Measurements from ENCODE around the gene EIF2S3.
"Not testable (repeated sequence)": the region's sequence is repeated elsewhere in the genome, so short reads cannot be mapped to it uniquely, and the experiment has no call there.

Gene EIF2S3

DNA sequence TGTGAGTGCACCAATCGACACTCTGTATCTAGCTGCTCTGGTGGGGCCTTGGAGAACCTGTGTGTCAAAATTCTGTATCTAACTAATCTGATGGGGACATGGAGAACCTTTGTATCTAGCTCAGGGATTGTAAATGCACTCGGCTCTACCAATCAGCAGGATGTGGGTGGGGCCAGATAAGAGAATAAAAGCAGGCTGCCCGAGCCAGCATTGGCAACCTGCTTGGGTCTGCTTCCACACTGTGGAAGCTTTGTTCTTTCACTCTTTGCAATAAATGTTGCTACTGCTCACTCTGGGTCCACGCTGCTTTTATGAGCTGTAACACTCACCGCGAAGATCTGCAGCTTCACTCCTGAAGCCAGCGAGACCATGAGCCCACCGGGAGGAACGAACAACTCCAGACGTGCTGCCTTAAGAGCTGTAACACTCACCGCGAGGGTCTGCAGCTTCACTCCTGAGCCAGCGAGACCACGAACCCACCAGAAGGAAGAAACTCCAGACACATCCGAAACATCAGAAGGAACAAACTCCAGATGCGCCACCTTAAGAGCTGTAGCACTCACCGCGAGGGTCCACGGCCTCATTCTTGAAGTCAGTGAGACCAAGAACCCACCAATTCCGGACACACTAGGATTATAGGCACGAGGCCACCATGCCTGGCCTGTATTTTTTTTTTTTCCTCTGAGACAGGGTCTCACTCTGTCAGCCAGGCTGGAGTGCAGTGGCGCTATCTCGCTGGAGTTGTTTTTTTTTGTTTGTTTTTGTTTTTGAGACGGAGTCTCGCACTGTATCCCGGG is 4.0 kb upstream of the EIF2S3 start:
- DNase-seq: not testable (repeated sequence)

GRCh38 chrX:24055043-24055356 is 244 bp downstream of the EIF2S3 start:
- DNase-seq: no peak

DNA sequence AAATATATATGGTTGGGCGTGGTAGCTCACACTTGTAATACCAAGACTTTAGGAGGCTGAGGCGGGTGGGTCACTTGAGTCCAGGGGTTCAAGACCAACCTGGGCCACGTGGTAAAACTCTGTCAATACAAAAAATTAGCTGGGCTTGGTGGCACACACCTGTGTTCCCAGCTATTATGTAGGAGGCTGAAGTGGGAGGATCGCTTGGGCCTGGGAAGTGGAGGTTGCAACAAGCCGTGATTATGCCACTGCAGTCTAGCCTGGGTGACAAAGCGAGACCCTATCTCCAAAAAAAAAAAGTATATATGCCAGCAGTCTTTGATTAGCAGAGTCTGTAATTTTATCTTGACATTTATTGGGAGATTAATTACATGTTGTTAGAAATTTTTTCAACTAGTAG is 8.7 kb downstream of the EIF2S3 start:
- no peak for DNase-seq

DNA sequence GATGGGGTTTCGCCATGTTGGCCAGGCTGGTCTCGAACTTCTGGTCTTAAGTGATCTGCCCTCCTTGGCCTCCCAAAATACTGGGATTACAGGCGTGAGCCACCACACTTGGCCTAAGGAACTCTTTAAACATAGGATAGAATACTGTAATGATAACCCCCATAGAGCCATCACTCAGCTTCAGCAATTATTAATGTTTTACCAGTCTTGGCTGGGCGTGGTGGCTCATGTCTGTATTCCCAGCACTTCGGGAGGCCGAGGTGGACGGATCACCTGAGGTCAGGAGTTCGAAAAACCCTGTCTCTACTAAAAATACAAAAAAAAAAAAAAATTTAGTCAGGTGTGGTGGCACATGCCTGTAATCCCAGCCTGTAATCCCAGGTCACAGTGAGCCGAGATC is 15.1 kb downstream of the EIF2S3 start:
- no peak for DNase-seq

DNA sequence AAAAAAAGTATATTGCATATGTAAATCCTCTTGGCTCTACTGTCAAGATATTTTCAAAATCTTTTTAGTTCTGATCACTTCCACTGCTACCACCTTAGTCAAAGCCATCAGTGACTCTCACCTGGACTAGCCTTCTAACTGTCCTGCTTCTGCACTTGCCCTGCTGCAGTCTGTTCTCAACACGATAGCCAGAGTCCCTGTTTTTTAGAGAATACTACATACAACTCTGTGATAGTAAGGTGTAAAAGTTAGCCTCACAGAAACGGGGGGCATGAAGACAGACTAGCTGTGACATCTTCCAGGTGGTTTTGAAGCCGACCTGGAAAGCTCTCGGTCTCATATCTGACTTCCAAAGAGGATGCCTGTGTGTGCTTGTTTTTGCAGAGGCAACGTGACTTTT is 24.7 kb downstream of the EIF2S3 start:
- no peak for DNase-seq

DNA sequence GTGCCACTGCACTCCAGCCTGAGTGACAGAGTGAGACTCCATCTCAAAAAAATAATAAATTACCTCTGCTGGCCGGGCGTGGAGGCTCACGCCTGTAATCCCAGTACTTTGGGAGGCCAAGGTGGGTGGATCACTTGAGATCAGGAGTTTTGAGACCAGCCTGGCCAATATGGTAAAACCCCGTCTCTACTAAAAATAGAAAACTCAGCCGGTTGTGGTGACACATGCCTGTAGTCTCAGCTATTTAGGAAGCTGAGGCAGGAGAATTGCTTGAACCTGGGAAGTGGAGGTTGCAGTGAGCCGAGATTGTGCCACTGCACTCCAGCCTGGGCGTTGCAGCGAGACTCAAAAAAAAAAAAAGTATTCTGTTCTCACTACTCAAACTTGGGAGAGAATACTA is 25.5 kb downstream of the EIF2S3 start:
- DNase-seq: not testable (repeated sequence)

DNA sequence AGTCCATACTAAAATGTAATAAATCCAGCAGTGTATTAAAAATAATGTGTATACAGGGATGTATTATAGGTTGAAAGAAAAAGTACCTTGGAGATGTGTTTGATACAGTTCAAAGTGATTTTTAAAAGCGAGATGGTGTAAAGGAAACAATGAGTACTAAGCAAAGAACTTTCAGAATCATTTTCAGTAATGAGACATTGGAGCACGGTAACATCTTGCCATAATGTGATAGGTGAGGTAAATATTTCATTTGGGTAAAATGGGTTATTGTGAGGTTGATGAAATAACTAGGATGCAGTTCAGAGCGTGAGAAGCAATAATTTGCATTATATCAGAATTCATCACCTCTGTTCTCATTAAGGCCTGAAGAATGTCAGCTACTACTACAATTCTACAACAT is 25.9 kb downstream of the EIF2S3 start:
- DNase-seq: no peak

DNA sequence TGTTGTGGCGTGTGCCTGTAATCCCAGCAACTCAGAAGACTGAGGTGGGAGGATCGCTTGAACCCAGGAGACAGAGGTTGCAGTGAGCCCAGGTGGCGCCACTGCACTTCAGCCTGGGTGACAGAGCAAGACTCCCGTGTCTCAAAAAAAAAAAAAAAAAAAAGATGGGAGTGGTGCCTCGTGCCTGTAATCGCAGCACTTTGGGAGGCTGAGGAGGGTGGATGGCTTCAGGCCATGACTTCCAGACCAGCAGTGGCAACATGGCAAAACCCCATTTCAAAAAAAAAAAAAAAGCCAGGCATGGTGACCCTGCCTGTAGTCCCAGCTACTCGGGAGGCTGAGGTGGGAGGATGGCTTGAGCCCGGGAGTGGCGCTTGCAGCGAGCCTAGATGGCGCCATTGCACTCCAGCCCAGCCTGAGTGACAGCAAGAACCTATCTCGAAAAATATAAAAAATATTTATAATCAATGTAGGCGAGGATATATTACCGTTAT is 27.0 kb downstream of the EIF2S3 start:
- no peak for DNase-seq

DNA sequence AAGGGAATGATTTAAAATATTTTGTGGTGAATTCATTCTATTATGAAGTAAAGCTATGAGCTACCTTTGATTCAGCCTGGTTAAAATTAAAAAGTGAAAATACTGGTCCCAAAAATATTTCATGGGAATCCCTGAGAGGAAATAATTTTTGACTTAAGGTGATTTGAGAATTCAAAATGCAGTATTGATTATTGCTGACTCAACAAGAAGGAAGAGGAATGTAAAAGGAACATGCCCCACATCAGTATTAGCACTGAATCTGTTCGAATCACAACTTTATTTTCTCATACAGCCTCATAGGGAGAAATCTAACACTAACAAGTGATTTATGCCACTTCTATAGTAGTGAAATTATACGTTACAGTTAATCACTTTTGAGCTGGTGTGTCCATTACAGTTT is 27.7 kb downstream of the EIF2S3 start:
- DNase-seq: no peak

GRCh38 chrX:24085101-24085500 is 30.3 kb downstream of the EIF2S3 start:
- DNase-seq: no peak

DNA sequence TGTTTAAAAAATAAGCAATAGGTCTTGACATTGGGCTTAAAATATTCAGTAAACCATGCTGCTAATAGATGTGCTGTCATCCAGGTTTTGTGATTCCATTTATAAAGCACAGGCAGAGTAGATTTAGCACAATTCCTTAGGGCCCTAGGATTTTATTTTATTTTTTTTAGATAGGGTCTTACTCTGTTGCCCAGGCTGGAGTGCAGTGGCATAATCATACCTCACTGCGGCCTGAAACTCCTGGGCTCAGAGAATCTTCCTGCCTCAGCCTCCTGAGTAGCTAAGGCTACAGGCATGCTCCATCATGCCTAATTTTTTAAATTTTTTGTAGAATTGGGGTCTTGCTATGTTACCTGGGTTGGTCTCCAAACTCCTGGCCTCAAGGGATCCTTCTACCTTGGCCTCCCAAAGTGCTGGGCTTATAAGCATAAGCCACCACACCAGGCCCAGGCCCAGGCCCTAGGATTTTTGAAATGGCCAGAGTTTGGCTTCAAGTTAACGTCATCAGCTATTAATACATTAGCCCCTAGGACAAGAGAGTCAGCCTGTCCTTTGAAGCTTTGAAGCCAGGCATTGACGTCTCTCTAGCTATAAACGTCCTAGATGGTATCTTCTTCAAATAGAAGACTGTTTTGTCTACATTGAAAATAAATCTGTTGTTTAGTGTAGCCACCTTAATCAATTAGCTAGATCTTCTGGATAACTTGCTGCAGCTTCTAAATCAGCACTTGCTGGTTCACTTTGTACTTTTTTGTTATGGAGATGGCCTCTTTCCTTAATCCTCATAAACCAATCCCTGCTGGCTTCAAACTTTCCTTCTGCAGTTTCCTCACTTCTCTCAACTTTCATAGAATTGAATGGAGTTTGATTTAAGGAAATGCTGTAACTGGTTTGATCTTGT is 35.8 kb downstream of the EIF2S3 start:
- no peak for DNase-seq

DNA sequence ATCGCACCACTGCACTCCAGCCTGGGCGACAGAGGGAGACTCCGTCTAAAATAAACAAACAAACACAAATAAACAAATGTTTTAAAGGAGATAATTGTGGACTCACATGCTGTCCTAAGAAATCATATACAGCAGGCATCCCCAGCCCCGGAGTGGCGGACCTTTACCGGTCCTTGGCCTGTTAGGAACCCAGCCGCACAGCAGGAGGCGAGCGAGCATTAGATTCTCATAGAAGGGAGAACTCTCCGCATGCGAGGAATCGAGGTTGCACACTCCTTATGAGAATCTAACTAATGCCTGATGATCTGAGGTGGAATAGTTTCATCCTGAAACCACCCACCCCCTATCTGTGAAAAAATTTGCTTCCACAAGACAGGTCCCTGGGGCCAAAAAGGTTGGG is 39.0 kb downstream of the EIF2S3 start:
- no peak for DNase-seq

DNA sequence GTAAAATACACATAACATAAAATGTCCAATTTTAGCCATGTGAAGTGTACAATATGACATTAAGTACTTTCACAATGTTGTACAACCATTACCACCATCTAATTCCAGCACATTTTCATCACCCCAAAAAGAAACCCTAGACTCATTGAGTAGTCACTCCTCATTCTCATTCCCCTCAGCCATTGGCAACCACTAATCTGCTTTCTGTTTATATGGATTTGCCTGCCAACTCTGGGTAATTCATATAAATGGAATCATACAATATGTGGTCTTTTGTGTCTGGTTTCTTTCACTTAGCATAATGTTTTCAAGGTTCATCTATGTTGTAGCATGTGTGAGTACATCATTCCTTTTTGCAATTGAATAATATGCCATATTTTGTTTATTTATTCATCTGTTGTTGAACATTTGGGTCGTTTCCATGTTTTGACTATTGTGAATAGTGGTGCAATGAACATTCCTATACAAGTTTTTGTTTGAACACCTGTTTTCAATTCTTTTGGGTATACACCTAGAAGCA is 43.0 kb downstream of the EIF2S3 start:
- no peak for DNase-seq

GRCh38 chrX:24098932-24099331 is 44.2 kb downstream of the EIF2S3 start:
- DNase-seq: no peak

DNA sequence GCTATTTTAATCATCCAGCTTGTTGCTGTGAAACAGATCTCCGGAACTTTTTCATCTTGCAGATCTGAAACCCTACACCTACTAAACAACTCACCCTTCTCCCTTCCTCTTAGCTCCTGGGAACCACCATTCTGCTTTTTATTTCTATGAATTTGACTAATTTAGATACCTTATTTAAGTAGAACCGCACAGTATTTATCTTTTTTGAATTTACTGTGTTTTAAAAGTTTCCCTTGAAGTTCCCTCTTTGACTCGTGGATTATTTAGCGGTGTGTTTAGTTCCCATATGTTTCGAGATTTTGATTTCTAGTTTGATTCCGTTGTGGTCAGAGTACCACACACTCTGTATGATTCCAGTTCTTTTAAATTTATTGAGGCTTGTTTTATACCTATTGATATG is 44.6 kb downstream of the EIF2S3 start:
- no peak for DNase-seq

DNA sequence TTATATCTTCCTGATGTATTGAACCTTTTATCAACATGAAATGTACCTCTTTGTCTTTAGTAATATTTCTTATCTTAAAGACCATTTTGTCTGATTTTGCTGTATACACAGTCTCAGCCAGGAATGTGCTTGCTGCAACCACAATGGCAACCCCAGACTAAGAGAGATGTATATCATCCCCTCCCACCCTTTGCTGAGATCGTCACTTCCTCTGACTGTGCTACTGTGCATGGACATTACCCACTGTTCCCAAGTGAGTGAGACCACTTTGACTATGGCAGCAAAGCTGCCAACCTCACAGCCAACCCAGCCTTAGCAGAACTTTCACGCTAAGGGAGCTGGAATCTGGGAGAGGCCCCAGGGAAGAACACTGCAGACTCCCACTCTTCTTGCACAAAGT is 46.0 kb downstream of the EIF2S3 start:
- DNase-seq: no peak

GRCh38 chrX:24110069-24110468 is 55.3 kb downstream of the EIF2S3 start:
- DNase-seq: no peak

- no peak for DNase-seq
Measured at GRCh38 chrX:24113181-24113580, 58.4 kb downstream of the EIF2S3 start.

- no peak for DNase-seq
Measured at GRCh38 chrX:24117258-24117657, 62.5 kb downstream of the EIF2S3 start.

DNA sequence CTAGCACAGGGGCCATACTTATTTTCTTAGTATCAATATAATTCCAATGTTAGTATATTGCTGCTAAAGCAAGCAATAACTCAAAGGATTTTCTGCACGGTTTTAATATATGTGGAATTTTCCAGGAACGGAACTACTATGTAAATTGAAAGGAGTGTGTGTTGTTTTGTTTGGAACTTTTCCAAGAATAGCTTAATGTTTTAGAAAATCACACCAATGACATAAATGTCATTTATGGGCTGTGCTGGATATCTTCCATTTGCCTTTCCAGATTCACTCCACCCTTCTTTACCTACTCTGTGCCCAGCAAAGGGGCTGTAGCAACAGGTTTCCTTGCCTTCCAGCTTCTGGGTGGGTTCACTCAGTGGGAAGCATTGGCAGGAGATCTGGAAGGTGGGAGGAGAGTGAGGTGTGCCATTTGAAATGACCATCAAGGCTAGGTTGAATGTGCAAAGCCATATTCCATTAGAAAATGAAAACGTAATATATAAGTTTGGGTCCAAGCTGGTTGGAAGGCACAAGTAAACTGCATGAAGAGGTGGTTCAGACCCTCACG is 69.6 kb downstream of the EIF2S3 start:
- DNase-seq: no peak

DNA sequence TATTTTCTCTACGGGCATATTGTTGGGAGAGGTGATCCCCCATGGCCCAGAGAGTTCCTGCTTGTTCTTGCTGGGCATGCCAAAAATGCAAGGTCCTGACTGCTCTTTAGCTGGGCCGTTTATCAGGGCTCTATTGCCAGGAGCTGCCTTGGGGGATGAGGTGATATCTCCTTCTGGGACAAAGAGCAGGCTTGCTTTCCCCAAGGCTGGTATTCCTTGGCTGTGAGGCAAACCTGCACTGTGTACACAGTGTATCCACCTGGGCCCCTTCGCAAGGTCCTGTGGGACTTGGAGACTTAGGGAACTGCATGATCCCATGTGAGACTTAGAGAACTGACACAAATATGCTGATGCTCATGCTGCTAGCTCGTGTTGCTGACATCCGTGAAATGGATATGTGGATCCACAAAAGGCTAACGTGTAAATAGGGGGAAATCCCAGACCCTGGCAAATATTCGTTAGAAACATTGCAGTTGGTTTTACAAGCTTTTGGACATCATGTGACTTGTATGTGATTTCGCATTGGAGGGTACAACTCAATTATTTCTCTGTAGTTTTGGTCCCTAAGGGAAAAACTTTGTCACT is 70.4 kb downstream of the EIF2S3 start:
- no peak for DNase-seq
